Measurements from ENCODE around the gene ZNF638. TPM values are rescaled to one million over a fixed set of nuclear protein-coding genes. Genes with fewer than 3 reads are reported as not detected.

ZNF638 gene
- total RNA-seq, 6 experiments from 2014 or later: 41.8 to 65.8 (median 61.5) TPM

GRCh38 chr2:71479261-71479660 lies 147.7 kb downstream of the ZNF638 start:
- Histone ChIP-seq H3K4me1 (peaks cover 0 to 9% (median 0%) of the 10 kb centered on the region in 4 donors), H3K36me3 (no peaks in the 10 kb centered on the region), H3K9me3 (no peaks in the 10 kb centered on the region), H3K27ac (no peak overlapping the region), H3K27me3 (no peaks in the 10 kb centered on the region), H3K4me3 (no peak overlapping the region)
- DNase-seq (no peak), ATAC-seq (no peak)
- TF ChIP-seq CTCF (IDR thresholded peaks at IDR 0.05) (no peak), POLR2A (IDR thresholded peaks at IDR 0.05) (no peak)
- intact Hi-C loops (cut with DNase I): no loop called here
- 81% methylated on average over 5 of the region's 5 CpGs for WGBS (ENCODE audit: insufficient coverage, low coverage, low lambda C conversion rate, missing lambda C conversion rate)

GRCh38 chr2:71481111-71481510 lies 149.5 kb downstream of the ZNF638 start:
- H3K27me3 ChIP-seq: no peaks in the 10 kb centered on the region
- no peak overlapping the region for H3K4me3 ChIP-seq
- intact Hi-C loops (cut with DNase I): no loop called here
- DNase-seq: no peak
- no peak for ATAC-seq
- TF ChIP-seq POLR2A (IDR thresholded peaks at IDR 0.05): no peak
- TF ChIP-seq CTCF (IDR thresholded peaks at IDR 0.05): no peak
- WGBS (ENCODE audit: insufficient coverage, low coverage, low lambda C conversion rate, missing lambda C conversion rate): no CpG with 5 or more reads among the region's 4 CpGs
- H3K27ac ChIP-seq: no peak overlapping the region
- no peaks in the 10 kb centered on the region for H3K9me3 ChIP-seq
- no peaks in the 10 kb centered on the region for H3K36me3 ChIP-seq
- H3K4me1 ChIP-seq: peaks cover 0 to 9% (median 0%) of the 10 kb centered on the region in 4 donors

- DNase-seq: no peak
- Histone ChIP-seq H3K4me3 (no peak overlapping the region), H3K27ac (no peak overlapping the region), H3K36me3 (no peaks in the 10 kb centered on the region), H3K4me1 (peaks cover 0 to 7% (median 0%) of the 10 kb centered on the region in 4 donors), H3K27me3 (no peaks in the 10 kb centered on the region), H3K9me3 (no peaks in the 10 kb centered on the region)
- intact Hi-C loops (cut with DNase I): no loop called here
- TF ChIP-seq POLR2A (IDR thresholded peaks at IDR 0.05): no peak
- TF ChIP-seq CTCF (IDR thresholded peaks at IDR 0.05): no peak
- WGBS (ENCODE audit: insufficient coverage, low coverage, low lambda C conversion rate, missing lambda C conversion rate): 67% methylated on average over 1 of the region's 4 CpGs
- no peak for ATAC-seq
Measured at GRCh38 chr2:71482055-71482454, 150.5 kb downstream of the ZNF638 start.

- TF ChIP-seq POLR2A (IDR thresholded peaks at IDR 0.05): no peak
- TF ChIP-seq CTCF (IDR thresholded peaks at IDR 0.05): no peak
- Histone ChIP-seq H3K27ac (peak overlapping the region in 1 of 3 donors; percentile 47), H3K36me3 (no peaks in the 10 kb centered on the region), H3K9me3 (no peaks in the 10 kb centered on the region), H3K27me3 (no peaks in the 10 kb centered on the region), H3K4me3 (no peak overlapping the region), H3K4me1 (no peaks in the 10 kb centered on the region)
- ATAC-seq: no peak
- intact Hi-C loops (cut with DNase I): no loop called here
- DNase-seq: no peak
- 80% methylated on average over 4 of the region's 10 CpGs for WGBS (ENCODE audit: insufficient coverage, low coverage, low lambda C conversion rate, missing lambda C conversion rate)
Measured at GRCh38 chr2:71483246-71483645, 151.7 kb downstream of the ZNF638 start.

GRCh38 chr2:71484354-71484753 lies 152.8 kb downstream of the ZNF638 start:
- no peaks in the 10 kb centered on the region for H3K4me1 ChIP-seq
- ATAC-seq: no peak
- no peaks in the 10 kb centered on the region for H3K36me3 ChIP-seq
- no peak overlapping the region for H3K27ac ChIP-seq
- WGBS (ENCODE audit: insufficient coverage, low coverage, low lambda C conversion rate, missing lambda C conversion rate): 86% methylated on average over 2 of the region's 2 CpGs
- TF ChIP-seq CTCF (IDR thresholded peaks at IDR 0.05) (no peak), POLR2A (IDR thresholded peaks at IDR 0.05) (no peak)
- no peak for DNase-seq
- no peak overlapping the region for H3K4me3 ChIP-seq
- no peaks in the 10 kb centered on the region for H3K9me3 ChIP-seq
- no peaks in the 10 kb centered on the region for H3K27me3 ChIP-seq
- intact Hi-C loops (cut with DNase I): no loop called here

Data from right lobe of liver (tissue), 6 donors.